ENCODE results near the gene GP5.

The GP5 gene

DNA sequence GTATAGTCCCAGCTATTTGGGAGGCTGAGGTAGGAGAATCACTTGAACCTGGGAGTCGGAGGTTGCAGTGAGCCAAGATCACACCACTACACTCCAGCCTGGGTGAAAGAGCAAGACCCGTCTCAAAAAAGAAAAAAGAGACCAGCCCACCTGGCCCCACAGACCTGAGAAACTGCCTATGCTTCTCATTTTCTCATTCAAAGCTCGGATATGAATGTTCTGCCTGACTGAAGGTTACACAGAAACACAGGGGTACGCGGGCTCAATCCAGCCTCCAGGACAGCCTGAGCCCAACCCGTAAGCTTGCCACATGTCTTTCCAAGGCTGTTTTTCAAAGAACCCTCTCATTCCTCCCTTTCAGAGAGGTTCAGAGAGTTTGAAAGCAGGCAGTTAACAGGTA, 19.8 kb downstream of the GP5 start:
- in situ Hi-C loops (cut with MboI; ENCODE audit: low pct_unique_long_range_greater_than_20kb, low sequenced_read_pairs, unreplicated experiment) = no loop called here
- TF ChIP-seq, protein P1, sequence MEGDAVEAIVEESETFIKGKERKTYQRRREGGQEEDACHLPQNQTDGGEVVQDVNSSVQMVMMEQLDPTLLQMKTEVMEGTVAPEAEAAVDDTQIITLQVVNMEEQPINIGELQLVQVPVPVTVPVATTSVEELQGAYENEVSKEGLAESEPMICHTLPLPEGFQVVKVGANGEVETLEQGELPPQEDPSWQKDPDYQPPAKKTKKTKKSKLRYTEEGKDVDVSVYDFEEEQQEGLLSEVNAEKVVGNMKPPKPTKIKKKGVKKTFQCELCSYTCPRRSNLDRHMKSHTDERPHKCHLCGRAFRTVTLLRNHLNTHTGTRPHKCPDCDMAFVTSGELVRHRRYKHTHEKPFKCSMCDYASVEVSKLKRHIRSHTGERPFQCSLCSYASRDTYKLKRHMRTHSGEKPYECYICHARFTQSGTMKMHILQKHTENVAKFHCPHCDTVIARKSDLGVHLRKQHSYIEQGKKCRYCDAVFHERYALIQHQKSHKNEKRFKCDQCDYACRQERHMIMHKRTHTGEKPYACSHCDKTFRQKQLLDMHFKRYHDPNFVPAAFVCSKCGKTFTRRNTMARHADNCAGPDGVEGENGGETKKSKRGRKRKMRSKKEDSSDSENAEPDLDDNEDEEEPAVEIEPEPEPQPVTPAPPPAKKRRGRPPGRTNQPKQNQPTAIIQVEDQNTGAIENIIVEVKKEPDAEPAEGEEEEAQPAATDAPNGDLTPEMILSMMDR (IDR thresholded peaks at IDR 0.05; ENCODE audit: extremely low read depth, insufficient read depth, missing control alignments) = no peak
- DNase-seq (ENCODE audit: low spot score) = no peak

DNA sequence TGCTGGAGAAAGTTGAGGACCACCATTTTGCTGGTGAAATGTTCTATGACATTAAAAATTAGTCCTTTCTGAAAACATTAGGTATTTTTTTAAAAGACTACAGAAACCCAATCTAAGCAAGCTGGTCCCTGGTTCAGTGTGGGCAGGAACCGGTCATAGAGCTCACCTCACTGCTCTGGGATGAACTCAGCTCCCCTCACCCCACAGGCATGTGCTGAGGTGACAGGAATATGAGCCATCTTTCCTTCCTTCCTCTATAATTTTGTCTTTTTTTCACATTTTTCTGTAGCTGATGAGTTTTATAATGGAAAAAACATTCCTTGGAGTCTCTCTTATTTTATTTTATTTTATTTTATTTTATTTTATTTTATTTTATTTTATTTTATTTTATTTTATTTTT, 21.4 kb downstream of the GP5 start:
- DNase-seq (ENCODE audit: low spot score) = no peak
- TF ChIP-seq, protein P1 (IDR thresholded peaks at IDR 0.05; ENCODE audit: extremely low read depth, insufficient read depth, missing control alignments) = no peak
- in situ Hi-C loops (cut with MboI; ENCODE audit: low pct_unique_long_range_greater_than_20kb, low sequenced_read_pairs, unreplicated experiment) = no loop called here

DNA sequence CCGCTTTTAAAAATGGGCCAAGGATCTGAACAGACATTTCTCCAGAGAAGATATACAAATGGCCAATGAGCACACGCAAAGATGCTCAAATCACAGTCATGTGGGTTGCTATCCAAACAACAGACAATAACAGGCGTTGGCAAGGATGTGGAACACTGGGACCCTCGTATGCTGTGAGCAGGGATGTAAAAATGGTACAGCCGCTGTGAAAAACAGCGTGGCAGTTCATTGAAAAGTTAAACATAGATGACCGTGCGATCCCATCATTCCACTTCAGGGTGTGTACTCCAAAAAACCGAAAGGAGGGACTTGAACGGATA, 22.9 kb downstream of the GP5 start:
- in situ Hi-C loops (cut with MboI; ENCODE audit: low pct_unique_long_range_greater_than_20kb, low sequenced_read_pairs, unreplicated experiment) = no loop called here
- DNase-seq (ENCODE audit: low spot score) = no peak
- TF ChIP-seq, protein P1 (IDR thresholded peaks at IDR 0.05; ENCODE audit: extremely low read depth, insufficient read depth, missing control alignments) = no peak

DNA sequence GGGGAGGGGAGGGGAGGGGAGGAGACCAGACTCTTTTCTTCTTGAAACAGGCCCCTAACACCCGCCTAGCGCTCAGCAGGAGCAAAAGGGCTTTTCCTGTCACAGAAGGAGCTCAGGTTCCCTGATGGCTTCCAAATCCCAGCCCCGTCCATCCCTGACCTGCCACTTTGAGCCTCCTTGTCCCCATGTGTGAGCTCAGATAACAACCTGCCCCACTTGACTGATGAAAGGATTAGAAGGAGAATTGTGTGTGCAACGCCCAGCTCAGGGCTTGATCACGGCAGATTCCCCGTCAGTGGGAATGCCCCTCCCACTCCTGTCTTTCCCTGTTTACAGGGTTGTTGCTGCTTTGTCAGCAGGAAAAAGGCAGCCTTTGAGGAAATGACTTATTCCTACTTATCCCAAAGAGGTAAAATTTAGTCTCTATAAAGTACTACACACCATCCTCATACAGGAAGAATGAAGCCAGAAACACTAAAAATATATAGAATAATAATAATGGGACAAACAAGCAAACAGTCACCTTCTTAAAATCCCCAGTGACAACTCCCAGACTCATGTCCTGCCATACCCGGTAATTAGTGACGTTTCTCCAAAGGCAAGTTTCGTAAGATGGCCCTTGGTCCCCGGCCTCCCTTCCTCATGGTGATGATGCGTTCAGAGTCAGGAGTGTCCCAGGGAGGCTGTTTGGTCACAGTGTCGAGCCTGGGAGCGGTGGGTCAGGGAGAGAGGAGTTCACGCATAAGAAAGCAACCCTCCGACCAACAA, 23.4 kb downstream of the GP5 start:
- in situ Hi-C loops (cut with MboI; ENCODE audit: low pct_unique_long_range_greater_than_20kb, low sequenced_read_pairs, unreplicated experiment) = no loop called here
- TF ChIP-seq, protein P1 (IDR thresholded peaks at IDR 0.05; ENCODE audit: extremely low read depth, insufficient read depth, missing control alignments) = no peak
- DNase-seq (ENCODE audit: low spot score) = no peak

DNA sequence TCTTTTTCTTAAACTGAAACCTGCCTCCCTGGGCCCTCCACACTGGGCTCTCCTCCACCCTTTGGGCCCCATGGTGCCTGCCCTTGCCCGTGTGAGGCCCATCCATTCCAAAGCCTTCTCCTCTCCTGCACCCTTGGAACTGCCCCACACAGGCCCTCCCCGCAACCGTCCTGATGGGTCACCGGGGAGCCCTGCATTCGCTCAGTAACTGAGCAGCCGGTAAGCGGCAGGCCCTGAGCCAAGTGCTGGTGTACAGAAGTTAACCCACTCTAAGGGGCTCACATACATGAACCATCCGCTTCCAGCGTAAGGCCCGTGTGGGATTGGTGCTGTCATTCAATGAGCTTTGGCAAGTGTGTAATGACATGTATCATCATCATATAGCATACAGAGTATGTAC, 24.1 kb downstream of the GP5 start:
- in situ Hi-C loops (cut with MboI; ENCODE audit: low pct_unique_long_range_greater_than_20kb, low sequenced_read_pairs, unreplicated experiment) = no loop called here
- DNase-seq (ENCODE audit: low spot score) = no peak

DNA sequence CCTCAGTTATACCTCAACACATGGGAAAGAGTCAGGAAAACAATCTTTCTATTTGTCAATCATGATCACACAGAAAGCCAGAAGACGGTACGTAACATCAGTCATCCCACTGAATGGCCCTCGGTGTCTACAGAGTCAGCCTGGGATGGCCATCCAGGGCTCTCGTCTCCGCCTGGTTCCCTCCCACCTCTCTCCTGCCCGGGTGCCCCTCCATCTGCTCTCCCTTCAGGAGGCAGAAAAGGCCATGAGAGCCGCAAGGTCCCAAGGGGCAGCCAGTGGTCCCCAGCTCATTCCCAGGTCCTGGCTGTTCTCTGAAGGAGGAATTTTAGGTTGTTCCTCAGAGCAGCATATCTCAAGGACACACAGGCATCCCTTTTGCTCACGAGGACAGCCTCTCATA, 25.2 kb downstream of the GP5 start:
- TF ChIP-seq, protein P1 (IDR thresholded peaks at IDR 0.05; ENCODE audit: extremely low read depth, insufficient read depth, missing control alignments) = no peak
- in situ Hi-C loops (cut with MboI; ENCODE audit: low pct_unique_long_range_greater_than_20kb, low sequenced_read_pairs, unreplicated experiment) = no loop called here
- no peak for DNase-seq (ENCODE audit: low spot score)

More for the DNA sequence above, 24.1 kb downstream of the GP5 start:
- TF ChIP-seq, protein P1 (IDR thresholded peaks at IDR 0.05; ENCODE audit: extremely low read depth, insufficient read depth, missing control alignments) = no peak
